GM18867 (cell line): Measurements from ENCODE around the gene SLC2A4.
"Not testable (repeated sequence)": the region's sequence is repeated elsewhere in the genome, so short reads cannot be mapped to it uniquely, and the experiment has no call there.

Source experiments
- ATAC-seq: cut with Tn5 transposase; IDR thresholded peaks from one replicate; pipeline ENCODE4 v1.9.1; 2021; ENCODE audit warnings: mild to moderate bottlenecking, moderate library complexity; ENCODE audit not compliant: unreplicated experiment

The SLC2A4 gene

DNA sequence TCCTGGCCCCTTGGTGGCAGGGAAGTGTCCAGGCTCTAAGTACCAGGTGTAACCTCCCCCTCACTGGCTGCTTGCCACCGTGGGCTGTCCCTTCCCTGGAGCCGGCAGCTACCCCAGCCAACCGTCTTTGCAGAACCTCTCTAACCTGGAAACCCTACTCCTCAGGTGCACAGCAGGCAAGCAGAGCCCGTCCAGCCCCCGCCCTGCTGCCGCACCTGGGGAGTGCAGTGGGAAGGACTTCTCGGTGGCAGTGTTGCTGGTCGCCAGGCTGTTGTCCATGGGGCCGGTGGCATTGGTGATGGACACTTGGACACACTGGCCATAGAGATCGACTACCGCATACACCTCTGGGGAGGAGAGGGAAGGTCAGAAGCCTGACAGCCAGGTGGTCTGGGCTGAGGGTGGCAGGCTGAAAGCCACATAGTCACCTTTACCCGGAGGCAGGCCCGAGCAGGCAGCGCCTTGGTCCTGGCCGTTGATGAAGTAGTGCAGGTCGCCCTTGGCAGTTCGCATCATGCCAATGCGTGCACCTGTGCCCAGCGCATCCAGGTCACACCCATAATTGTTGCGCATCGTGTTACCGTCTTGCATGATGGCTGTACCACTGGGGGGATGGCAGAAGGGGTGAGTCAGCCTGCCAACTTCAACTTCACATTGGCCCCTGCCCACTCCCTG is 41.1 kb downstream of the SLC2A4 start:
- no peak for ATAC-seq

DNA sequence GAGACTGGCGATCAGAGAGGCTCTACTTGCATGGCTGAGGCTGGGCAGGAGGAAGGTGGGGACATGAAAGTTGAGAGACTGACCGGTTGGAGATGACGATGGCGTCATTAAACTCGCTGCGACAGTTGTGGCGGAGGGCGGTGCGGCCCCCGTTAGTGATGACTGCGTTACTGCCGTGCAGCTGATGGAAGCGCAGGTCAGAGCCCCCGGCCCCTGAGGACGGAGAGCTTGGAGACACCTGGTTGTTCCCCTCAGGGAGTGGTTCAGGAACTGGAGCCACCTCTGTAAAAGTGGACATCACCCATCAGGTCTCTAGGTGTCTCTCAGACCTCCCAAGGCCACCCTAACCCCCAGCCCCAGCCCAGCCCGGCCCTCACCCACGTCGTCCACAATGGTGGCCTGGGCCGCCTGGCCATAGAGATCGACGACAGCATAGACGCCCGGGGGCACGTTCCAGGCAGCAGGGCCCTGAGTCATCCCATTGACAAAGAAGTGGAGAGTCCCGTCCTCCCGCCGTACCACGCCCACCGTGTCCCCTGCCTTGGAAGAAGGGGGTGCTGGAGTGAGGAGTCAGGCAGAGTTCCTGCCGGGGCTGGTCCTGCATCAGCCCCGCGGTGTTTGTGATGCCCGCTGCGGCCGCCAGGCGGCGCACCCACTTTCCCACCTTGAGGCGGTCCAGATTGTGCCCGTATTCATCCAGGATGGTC is 42.4 kb downstream of the SLC2A4 start:
- no peak for ATAC-seq

DNA sequence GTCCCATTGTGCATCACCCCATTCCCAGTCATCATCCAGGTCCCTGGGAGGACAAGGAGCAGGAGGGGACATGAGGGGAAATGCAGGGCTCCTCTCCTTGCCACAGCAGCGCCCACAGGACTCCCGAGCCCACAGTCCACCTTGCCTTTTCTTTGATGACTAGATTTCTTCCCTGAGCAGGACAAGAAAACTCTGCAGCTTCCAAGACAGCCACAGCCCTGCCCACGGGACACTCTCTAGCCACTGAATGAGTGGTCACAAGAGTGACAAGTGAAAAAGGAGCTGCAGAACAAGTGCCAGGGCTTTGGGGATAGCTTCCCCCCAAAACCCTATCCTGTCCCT is 42.9 kb downstream of the SLC2A4 start:
- ATAC-seq = no peak

GRCh38 chr17:7325031-7325528 is 43.6 kb downstream of the SLC2A4 start:
- no peak for ATAC-seq

DNA sequence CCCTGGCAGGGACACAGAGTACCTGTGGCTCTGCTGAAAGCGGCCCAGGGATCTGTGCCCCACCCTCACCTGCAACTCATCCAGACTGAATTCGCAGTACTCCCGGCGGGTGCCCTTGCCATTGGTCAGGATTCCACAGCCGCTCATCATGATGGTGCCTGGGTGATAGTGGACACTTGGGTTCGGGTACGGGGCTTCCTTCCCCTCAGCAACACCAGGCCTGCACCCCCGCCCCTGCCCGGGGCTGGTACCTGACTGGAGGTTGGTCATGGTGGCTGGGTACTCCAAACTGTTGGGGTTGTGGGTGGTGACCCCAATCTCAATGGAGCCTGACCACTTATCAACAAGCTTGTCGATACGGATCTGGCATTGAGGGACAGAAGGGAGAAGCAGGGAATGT is 44.7 kb downstream of the SLC2A4 start:
- ATAC-seq = no peak

DNA sequence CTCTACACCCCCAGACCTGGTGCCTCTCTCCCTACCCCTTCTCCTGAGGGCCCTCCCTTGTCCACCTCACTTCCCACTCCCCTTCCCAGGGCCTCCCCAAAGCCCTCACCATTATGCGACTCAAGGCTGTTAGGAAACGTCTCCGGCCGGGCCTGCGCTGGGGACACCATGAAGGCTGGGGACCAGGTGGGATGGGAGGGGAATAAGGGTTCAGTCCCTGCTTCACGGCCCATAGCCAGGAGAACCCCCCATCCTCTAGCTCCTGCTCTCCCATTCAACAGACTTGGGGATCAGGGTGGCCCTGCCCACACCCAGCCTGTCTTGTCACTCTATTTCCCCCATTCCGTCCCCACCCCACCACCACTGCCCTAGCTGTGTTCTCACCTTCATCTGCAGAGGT is 45.5 kb downstream of the SLC2A4 start:
- no peak for ATAC-seq

GRCh38 chr17:7327501-7327900 is 46.0 kb downstream of the SLC2A4 start:
- ATAC-seq = no peak

GRCh38 chr17:7328009-7328408 is 46.5 kb downstream of the SLC2A4 start:
- ATAC-seq = no peak

- ATAC-seq = peak; percentile 1
Observed at GRCh38 chr17:7328840-7329373, 47.4 kb downstream of the SLC2A4 start, which contains the start of gene NEURL4. NEURL4 (minus strand) TSS chr17:7329335; CDS start chr17:7329312, 23 bp downstream.

DNA sequence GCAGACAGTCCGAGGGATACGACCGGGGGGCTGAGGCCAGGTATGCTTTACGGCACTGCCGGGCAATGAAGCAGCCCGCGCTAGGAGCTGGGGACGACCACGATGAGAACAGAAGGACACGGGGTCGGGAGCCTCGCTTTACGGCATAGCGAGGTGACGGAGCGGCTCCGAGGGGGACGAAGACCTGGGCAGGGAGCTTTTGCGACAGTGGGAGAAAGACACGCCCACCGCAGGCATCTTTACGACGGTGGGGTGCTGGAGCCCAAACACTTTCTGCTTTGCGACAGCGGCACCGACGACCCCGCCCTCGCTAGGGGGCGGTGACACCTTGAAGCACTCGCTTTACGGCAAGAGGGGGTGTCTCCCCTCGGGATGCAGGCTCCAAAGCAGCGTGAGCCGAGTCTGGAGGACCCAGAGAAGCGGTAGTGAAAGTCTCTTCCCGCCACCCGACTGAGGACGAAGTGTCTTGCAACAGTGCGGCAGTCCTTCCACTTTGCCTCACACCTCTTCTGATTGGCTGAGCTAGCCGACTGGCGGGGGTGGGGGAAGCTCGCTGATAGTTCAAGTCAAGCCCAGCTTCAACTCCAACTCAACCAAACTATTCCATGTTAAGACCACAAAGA is 48.0 kb downstream of the SLC2A4 start:
- peak; percentile 64 for ATAC-seq

DNA sequence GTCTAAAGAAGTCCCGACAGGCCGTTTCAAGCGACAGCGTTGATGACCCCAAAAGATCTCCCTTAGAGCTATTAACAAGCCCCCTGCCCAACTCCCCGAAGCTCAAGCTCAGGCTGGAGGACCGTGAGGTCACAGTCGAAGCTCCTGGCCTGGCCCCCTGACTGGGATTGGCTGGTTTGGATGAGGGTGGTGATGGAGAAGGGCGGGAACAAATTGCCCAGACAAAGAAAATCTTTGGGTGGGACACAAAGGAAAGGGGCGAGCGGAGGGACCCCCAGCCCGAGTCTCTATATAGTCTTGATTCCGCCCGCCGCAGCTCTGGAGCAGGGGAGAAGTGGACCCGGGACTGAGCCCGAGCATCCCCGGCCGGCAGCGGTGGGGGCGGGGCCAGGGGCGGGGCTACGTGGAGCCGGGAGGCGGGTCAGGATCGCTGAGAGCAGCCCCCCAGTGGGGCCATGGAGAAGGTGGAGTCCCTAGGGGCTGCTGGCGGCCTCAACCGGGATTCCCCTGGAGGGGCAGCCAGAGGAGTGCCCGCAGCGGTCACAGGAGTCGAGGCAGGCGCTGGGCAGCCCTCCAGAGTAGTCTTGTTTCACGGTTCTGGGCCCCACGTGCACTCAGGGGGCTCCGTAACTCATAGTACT is 48.6 kb downstream of the SLC2A4 start:
- peak; percentile 33 for ATAC-seq

GRCh38 chr17:7330638-7331015 is 49.1 kb downstream of the SLC2A4 start:
- no peak for ATAC-seq

- ATAC-seq = no peak
Observed at GRCh38 chr17:7332111-7332510, 50.6 kb downstream of the SLC2A4 start.

DNA sequence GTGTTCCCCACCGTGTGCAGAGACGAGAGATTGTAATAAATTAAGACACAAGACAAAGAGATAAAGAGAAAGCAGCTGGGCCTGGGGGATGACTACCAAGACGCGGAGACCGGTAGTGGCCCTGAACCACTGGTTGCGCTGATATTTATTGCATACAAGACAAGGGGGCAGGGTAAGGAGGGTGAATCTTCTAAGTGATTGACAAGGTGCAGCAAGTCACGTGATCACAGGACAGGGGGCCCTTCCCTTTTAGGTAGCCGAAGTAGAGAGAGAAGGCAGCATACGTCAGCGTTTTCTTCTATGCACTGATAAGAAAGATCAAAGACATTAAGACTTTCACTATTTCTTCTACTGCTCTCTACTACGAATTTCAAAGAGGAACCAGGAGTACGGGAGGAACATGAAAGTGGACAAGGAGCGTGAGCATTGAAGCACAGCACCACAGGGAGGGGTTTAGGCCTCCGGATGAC is 51.1 kb downstream of the SLC2A4 start:
- not testable (repeated sequence) for ATAC-seq

DNA sequence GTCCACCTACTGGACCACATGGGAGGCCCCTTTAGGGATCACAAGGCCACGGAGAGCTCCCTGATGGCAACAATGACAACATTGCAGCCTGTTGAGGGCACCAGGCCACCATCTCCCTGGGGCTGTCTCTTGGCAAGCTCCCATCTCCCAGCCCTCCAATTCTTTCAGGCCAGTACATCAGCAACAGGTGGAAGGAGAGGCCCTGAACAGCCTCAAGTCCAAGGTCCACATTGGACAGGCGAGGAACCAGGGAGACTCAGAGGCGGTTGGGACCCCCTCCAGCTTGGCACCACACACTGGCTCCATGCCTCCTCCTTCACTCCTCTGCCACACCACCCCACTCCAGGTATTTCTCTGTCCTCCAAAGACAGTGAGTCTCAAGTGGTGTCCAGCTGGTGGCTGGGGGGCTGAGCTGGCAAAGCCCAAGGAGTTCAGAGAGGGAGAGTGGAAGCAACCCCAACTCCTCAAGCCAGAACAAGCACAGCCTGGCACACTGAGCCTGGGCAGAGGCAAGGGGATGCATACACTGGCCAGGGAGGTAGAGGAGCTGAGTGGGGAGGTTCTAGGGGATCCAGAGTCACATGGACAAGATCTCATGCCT is 53.5 kb downstream of the SLC2A4 start:
- no peak for ATAC-seq

DNA sequence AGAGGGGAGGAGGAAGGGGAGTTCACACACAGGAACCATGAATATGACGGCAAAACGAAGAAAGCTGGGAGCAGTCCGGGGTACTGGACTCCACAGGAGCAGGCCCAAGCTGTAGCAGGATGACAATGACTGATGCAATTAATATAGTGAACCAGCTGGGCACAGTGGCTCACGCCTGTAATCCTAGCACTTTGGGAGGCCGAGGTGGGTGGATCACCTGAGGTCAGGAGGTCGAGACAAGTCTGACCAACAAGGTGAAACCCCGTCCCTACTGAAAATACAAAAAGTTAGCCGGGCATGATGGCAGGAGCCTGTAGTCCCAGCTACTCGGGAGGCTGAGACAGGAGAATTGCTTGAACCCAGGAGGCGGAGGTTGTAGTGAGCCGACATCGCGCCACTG is 54.2 kb downstream of the SLC2A4 start:
- ATAC-seq = not testable (repeated sequence)

DNA sequence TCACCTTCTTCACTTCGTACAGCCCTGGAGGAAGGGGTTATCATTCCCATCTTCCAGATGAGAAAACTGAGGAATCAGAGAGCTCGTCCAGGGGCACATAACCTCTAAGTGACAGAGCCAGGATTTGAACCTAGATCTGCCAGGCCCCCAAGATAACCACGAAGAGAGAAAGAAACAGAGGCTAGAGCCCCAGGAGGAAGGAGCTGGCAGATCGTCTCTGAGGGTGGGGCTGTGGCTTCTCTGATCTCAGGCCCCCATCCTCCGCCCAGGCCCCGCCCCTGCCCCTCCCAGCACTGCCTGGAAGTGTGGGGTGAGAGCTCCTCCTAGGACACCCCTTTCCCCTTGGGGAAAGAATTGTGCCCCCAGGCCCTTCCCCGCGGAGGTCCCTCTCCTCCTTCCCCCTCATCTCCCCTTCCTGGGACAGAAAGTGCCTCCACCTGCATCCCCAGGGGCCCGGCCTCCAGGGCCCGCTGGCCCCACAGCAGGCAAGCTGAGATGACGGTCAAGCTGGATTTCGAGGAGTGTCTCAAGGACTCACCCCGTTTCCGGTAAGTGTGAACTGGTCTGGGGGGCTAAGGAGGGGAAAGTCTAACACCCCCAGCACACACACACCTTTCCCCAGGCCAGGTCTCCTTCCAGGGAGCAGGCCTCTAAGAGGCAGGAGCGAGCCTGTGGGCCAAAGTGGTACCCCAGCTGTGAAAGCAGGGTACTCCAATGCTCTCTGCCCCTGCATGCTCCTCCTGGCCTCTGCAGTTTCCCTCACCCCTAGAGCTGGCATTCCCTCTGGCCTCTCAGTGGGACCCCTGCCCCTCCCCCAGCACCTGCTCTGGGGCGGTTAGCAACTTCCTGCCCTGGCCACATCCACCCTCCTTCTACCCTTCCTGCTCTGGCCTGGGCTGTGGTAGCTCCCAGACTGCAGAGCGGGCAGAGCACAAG is 55.0 kb downstream of the SLC2A4 start, which contains the start of gene ACAP1:
ACAP1 (plus strand) TSS at position 290 of the 936 bp plus-strand sequence; CDS start at position 496, 206 bp downstream.
- peak; percentile 64 for ATAC-seq

DNA sequence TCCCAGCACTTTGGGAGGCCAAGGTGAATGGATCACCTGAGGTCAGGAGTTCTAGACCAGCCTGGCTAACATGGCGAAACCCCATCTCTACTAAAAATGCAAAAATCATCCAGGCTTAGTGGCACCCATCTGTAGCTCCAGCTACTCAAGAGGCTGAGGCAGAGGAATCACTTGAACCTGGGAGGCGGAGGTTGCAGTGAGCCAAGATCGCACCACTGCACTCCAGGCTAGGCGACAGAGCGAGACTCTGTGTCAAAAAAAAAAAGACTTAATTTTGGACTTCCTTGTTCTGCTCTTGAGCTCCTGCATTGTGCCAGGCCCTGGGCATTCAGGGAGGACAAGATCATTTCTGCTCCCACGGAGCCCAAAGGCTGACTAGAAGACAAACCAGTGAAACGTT is 56.1 kb downstream of the SLC2A4 start:
- not testable (repeated sequence) for ATAC-seq
